HEK293T (cell line): ENCODE results near the gene PDCD7.

Experiments used
- BHLHE40 ChIP-seq: fragments of 450-650 bp; IDR thresholded peaks from 2 replicates; pipeline ENCODE4 v1.6.1; 2016; ENCODE audit warnings: mild to moderate bottlenecking, moderate library complexity, borderline replicate concordance
- CTBP1 ChIP-seq: fragments of 450-650 bp; IDR thresholded peaks from 2 replicates; pipeline ENCODE4 v1.6.1; 2016; ENCODE audit warnings: borderline replicate concordance
- ELF4 ChIP-seq: fragments of 450-650 bp; IDR thresholded peaks from 2 replicates; pipeline ENCODE4 v1.6.1; 2017; ENCODE audit warnings: antibody characterized with exemption
- FOXA1 ChIP-seq: fragments of 450-650 bp; IDR thresholded peaks from 2 replicates; pipeline ENCODE4 v1.6.1; 2016; ENCODE audit warnings: mild to moderate bottlenecking
- FOXK2 ChIP-seq: fragments of 450-650 bp; IDR thresholded peaks from 2 replicates; pipeline ENCODE4 v1.6.1; 2016; ENCODE audit warnings: mild to moderate bottlenecking
- FOXM1 ChIP-seq: fragments of 450-650 bp; IDR thresholded peaks from 2 replicates; pipeline ENCODE4 v1.6.1; 2017; ENCODE audit warnings: mild to moderate bottlenecking, borderline replicate concordance
- HDGF ChIP-seq: fragments of 450-650 bp; IDR thresholded peaks from 2 replicates; pipeline ENCODE4 v1.6.1; 2017; ENCODE audit warnings: antibody characterized with exemption, borderline replicate concordance
- L3MBTL2 ChIP-seq: fragments of 450-650 bp; conservative IDR thresholded peaks from 2 replicates; pipeline ENCODE4 v1.6.1; 2016; ENCODE audit warnings: mild to moderate bottlenecking
- NFRKB ChIP-seq: fragments of 450-650 bp; IDR thresholded peaks from 2 replicates; pipeline ENCODE4 v1.6.1; 2016; ENCODE audit warnings: mild to moderate bottlenecking, moderate library complexity
- SP1 ChIP-seq: fragments of 450-650 bp; IDR thresholded peaks from 2 replicates; pipeline ENCODE4 v1.6.1; 2017
- SUZ12 ChIP-seq: fragments of 450-650 bp; IDR thresholded peaks from 2 replicates; pipeline ENCODE4 v1.6.1; 2016; ENCODE audit warnings: mild to moderate bottlenecking
- TARDBP ChIP-seq: fragments of 450-650 bp; IDR thresholded peaks from 2 replicates; pipeline ENCODE4 v1.6.1; 2016
- ZNF384 ChIP-seq: fragments of 450-650 bp; IDR thresholded peaks from 2 replicates; pipeline ENCODE4 v1.6.1; 2016
- TF ChIP-seq, protein P1 (sequence below): fragments of 450-650 bp; IDR thresholded peaks from 2 replicates; pipeline ENCODE4 v1.6.1; 2016

DNA sequence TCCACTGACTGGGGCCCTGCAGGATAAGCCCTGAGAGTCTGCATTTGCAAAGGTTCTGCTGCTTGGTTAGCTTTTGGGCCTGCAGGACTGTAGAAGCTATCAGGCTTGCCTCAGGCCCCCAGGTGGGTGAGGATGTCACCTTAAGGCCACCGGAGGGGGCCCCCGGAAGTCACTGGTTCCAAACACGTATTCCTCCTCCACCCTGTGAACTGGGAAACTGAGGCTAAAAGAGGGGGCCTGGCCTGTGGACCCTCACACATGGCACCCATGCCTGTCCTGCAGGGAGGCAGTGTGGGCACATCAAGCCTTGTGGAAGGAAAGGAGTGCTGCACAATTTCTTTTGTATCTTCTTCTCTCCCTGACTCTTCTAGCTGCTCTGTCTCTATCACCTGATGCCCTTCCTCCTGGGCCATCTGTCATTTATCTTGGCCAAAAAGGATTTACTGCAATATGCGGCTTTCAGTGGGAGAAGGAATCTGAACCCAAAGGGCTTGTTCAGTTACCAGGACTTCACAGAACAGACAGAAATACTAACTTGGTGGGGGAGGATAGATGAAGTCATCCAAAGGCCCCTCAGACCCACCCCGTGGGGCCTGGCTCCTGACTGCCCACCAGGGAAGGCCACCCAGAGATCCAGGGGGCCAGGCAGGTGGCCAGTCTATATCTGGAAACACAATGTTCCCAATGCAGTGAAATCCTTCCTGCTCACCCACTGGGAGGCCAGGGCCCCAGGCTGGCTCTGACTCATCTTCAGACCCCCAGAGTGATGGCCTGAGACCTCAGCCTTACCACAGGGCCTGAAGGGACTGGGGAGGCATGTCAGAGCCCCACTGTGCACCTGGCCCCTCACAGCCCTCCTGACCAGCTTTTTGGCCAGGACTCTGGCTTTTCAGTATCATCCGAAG is 36.9 kb downstream of the PDCD7 start:
- TF ChIP-seq SUZ12 (no peak), FOXK2 (no peak), SP1 (no peak), ELF4 (no peak), HDGF (no peak), NFRKB (no peak), L3MBTL2 (no peak), BHLHE40 (no peak), CTBP1 (no peak), FOXM1 (no peak), ZNF384 (no peak), TARDBP (no peak), FOXA1 (no peak)
- TF ChIP-seq, protein P1, sequence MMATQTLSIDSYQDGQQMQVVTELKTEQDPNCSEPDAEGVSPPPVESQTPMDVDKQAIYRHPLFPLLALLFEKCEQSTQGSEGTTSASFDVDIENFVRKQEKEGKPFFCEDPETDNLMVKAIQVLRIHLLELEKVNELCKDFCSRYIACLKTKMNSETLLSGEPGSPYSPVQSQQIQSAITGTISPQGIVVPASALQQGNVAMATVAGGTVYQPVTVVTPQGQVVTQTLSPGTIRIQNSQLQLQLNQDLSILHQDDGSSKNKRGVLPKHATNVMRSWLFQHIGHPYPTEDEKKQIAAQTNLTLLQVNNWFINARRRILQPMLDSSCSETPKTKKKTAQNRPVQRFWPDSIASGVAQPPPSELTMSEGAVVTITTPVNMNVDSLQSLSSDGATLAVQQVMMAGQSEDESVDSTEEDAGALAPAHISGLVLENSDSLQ = no peak
